NAMALWA (cell line): ENCODE data around the gene LINC00632.
A peak's percentile ranks its signal among the peaks of the same experiment; 100 is the strongest.
"Not testable (repeated sequence)": the region's sequence is repeated elsewhere in the genome, so short reads cannot be mapped to it uniquely, and the experiment has no call there.

ENCODE experiments used
- DNase-seq: peaks from one replicate; pipeline ENCODE4 v3.0.0-alpha.2; 2015; ENCODE audit warnings: low spot score

Gene LINC00632

DNA sequence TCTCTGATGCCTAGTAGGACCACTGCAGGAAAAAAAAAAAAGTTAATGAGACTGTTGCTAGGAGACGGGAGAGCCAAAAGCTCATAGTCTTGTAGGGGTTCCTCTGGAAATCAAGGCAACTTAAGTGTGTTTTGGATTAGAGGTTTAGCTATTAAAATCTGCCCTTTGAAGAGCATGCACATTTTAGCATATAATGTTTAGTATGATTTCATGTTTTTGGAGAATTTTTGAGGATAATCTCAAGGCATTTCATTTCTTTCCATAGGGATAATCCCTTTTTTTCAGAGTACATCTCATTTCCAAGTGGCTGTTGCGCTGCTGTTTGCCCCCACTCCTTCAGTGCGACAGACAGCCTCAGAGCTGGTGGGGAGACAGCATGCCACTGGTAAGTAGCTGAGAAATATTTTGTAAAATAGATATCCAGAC is at the start of gene LINC00632:
LINC00632 (plus strand) TSS at position 339 of the 426 bp plus-strand sequence.
- no peak for DNase-seq

DNA sequence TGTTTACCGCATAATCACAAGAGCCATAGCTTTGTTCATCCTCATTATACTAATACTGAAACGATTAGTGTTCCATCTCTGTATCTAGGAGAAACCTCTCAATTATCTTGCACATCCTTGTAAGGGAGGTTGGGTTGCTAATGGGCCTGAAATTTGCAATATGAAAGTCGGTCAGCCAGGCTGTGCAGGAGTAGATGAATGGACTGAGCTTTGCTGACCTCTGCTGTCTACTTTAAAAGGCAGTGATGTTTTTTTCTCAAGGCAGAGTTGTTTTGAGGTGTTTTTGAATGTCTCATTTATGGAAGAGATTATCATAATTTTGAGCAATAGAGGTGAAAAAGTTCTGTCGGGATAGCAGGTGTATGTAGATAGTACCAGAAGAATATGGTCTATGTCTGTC is 47.9 kb upstream of the LINC00632 start:
- DNase-seq: no peak

DNA sequence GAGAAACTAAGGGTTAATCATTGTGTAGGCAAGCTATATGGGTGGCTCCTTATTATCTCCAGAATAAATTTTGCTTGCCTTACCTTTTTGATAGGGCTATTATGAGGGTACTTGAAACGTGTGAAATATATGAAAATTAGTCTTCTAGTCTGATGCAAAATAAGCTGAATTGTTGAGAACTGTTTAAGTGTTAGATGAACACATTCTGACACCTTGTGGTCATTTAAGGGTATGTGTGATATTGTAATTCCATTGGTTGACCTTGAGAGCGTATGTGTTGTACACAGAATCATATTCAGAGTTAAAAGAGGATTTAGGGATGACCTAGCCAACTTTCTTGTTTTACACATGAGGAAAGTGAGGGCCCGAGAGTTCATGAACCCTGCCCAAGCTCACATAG is 44.6 kb upstream of the LINC00632 start:
- DNase-seq: peak; percentile 31

DNA sequence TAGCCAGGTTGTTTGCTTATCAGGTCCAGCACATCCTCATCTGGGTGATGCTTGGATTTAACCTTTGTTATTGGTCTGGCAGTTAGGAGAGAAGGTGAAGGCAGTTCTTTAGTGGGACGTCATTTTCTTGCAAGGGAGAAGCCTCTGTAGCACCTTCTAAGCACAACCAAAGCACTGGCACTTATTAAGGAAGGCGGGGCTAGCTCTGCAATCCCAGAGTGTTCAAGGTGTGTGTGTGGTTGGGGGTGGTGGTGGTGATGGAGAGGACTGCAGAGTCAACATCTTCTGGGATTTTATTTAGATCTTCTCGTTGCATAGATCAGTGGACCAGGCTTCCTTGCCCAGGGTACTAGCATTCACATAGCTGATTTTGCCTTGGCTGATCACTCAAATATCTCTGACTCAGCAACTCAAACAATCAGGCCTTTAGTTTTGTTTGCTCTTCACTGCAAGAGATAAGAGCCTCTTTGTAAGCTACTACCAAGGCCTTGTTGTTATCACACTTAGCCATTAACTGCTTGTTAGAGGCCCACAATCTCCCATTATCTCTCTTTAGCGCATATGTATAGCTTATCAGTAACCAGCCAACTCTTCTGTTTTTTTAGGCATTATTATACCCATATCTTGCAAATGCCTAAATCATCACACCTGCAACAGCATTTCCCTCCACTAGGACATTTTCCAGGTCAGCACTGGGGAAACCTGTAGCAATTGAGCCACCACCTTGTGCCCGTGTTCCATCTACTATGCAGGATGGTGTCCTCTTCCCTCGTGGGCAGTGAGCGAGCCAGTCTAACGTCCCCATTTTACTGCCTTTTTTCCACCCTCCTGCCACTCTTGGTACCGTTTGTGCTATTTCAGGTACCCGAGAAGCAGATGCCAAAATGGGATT is 36.5 kb upstream of the LINC00632 start:
- DNase-seq: no peak

DNA sequence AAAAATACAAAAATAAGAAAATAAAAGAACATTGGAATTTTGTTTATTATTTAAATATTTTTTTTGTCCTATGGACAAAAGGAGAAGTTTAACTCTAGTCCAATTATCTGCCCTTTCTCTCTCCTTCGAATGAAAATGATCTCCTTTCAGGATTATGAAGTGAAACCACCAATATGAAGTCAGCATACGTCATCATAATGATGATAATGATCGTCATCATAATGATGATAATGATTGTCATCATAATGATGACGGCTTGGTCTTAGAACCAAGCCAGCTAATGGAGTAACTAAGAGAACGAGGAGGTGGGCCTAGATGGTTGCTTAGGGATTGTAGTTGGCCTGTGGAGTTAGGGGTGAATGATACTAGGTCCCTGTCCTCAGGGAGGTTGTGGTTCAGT is 21.9 kb upstream of the LINC00632 start:
- no peak for DNase-seq

DNA sequence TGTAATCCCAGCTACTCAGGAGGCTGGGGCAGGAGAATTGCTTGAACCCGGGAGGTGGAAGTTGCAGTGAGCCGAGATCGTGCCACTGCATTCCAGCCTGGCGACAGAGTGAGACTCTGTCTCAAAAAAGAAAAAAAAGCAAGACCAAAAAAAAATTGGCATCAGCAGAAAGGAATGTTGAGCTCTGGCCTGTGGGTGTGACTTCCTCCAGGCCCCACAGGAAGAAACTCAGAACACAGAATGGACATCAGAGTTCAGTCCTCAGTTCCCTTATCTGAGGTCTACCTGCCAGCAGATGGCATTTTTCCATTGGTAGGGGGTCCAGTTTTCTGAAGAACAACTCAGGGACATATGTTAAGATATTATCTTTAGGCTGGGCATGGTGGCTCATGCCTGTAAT is 18.0 kb upstream of the LINC00632 start:
- DNase-seq: not testable (repeated sequence)

DNA sequence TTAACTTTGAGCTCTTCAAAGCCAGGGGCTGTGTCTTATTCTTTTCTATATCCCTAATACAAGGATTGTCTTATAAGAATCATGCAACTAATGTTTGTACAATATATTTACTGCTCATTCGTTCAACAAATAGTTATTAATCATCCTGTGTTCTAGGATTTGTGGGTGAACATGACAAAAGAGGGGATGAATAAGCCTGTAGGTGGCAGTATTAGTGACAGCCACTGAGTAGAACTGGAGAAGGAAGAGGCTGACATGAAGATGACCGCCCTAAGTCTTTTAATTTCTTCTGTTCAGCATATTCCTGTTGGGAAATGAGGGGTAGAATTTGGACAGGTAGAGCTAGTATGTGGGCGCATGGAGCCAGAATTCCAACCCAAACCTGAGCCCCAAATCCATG is 11.9 kb upstream of the LINC00632 start:
- DNase-seq: peak; percentile 17

DNA sequence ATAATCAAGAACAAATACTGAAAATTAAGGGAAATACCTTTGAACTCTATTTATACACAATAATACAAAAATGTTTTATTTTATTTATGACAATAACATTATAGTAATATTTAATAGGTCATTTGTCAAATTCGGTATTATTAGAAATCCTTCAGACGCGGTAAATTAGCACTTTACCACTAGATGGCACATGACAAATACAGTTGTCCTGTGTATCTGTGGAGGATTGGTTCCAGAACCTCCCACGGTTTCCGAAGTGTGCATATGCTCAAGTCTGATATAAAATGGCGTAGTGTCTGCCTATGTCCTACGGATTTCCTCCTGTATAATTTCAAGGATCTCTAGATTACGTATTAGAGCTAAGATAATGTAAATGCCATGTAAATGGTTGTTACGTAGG is 8.1 kb upstream of the LINC00632 start:
- peak; percentile 30 for DNase-seq

DNA sequence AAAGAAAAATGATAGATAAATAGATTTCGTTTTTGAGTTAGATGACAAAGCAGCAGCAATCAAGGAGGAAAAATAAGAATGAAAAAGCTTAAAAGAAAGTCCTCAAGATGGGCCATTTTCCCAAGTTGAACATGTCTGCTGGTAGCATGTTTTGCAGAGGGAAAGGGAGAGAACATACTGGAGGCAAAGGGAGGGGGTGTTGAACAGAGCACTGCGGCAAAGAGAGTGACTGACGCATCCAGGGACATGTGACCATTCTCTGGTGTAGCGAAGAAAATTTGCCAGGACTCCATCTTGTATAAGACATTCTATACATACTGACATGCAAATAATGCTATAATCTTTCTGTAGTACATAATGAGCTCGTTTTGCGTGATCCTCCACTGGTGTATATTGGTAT is 1.2 kb downstream of the LINC00632 start:
- no peak for DNase-seq

DNA sequence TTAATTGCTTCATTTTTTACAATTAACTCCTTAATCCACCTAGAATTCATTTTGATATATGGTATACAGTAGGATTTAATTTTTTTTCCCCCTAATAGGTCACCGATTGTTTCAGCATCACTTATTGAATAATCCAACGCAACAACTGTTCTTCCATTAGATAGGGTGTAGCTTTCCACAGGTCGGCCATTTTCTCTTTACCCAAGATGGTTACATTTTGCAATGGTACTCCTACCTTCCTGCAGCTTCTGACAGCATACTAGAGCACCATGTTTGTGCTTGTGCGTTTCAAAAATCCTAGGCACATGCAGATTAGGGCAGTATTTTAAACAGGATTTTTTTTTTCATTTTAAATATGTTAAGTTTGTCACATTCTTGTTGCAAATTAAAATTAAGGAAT is 2.3 kb downstream of the LINC00632 start:
- no peak for DNase-seq

DNA sequence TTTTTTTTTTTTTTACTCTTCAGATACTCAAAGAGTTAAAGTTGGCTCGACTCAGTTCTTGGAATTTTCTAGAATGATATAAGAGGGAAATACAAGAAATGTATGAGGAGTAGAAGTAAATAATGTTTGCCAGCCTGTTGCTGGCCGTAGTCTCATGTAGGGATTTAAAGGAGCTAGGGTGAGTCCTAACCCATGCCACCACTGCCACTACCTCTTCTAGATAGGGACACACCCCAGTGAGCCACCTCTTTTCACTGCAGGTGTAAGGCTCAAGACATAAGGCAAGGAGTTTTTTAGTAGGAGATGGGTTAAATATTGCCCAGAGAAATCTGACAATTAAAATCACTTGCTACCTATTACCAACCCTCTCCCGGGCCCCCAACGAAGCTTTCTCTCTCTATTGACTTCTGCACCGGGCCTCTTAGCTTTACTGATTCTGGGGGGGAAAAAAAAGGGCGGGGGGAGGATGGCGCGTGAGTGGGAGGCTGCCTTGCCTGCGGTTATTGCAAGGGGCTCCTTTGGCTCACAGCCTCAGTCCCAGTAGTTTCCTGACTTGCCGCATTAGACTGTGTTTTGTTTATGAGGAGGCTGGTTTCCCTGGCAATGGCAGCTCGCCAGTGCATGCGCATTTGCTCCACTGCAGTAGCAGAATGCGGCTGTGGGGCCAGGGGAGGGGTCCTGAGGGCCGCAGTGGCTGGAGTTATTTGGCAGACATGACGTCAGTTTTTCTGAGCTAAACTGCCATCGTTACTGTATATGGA is 3.0 kb downstream of the LINC00632 start:
- no peak for DNase-seq

DNA sequence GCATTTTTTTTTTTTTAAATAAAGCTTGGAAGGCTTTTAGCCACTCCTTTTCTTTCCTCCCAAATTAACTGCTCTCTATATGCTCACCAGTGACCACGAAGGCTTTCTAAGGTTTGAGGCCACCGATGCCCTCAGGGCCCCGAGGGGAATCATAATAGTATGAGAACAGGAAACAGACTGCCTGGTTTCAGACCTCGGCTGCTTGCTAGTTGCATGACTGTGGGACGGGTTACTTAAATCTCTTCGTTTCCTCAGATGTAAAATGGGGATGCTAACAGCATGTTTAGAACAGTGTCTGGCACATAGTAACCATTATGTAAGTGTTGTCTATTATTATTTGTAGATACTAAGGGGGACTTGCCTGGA is 3.6 kb downstream of the LINC00632 start:
- DNase-seq: no peak

DNA sequence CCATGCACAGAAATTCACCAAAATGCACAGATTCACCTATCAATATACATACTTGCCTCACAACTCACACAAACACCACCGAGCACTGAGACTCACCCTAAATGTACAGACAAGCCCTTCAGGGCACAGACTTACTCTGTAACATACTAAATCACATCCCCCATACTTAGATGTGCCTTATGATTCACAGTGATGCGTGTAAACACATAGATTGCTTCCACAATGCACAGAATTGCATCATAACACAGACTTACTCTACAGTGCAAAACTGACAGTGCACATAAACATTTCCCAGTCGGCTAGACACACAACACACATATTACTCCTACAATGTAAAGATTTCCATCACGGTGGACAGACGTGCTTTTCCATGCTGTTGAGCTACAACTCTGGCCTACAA is 6.2 kb downstream of the LINC00632 start:
- no peak for DNase-seq

DNA sequence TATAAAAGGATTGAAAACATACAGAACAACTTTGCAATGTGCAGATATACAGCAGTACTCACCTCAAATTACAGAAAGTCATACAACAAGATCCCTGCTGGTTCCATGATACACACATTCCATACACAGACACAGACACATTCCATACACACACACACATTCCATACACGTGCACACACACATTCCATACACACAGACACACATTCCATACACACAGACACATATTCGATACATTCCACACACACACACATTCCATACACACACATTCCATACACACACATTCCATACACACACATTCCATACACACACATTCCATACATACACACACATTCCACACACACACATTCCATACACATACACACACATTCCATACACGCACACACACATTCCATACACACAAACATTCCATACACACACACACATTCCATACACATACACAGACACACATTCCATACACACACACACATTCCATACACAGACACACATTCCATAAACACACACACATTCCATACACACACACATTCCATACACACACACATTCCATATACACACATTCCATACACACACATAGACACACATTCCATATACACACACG is 13.7 kb downstream of the LINC00632 start:
- DNase-seq: peak; percentile 3

DNA sequence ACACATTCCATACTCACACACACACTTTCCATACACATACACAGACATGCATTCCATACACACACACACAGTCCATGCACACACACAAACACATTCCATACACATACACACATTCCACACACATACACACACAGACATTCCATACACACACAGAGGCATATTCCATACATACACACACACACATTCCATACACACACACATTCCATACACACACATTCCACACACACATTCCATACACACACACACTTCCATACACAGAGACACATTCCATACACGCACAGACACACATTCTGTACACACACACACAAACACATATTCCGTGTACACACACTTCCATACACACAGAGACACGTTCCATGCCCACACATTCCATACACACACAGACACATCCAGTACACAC is 14.8 kb downstream of the LINC00632 start:
- DNase-seq: no peak

DNA sequence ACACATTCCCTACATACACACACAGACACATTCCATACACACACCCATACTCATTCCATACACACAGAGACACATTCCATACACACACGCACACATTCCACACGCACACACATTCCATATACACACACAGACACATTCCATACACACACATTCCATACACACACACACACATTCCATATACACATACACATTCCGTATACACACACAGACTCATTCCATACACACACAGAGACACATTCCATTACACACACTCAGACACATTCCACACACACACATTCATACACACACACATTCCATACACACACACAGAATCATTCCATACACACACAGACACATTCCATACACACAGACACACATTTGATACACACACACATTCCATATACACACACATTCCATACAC is 15.2 kb downstream of the LINC00632 start:
- DNase-seq: no peak

DNA sequence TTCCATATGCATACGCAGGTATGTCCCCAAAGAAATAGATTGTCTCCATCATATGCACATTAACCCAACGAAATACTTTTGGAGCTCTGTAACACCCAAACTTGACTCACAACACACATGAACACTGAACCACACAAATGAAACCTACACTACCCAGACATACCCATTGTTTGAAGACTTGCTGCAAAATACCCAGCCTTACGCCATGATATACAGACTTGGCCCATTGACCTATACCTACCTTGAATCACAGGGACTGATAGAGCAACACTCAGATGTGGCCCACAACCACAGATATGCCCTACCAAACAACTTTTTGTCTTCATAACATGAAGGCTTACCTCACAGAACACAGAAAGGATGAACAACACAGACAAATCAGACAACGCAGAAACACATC is 15.9 kb downstream of the LINC00632 start:
- peak; percentile 9 for DNase-seq

DNA sequence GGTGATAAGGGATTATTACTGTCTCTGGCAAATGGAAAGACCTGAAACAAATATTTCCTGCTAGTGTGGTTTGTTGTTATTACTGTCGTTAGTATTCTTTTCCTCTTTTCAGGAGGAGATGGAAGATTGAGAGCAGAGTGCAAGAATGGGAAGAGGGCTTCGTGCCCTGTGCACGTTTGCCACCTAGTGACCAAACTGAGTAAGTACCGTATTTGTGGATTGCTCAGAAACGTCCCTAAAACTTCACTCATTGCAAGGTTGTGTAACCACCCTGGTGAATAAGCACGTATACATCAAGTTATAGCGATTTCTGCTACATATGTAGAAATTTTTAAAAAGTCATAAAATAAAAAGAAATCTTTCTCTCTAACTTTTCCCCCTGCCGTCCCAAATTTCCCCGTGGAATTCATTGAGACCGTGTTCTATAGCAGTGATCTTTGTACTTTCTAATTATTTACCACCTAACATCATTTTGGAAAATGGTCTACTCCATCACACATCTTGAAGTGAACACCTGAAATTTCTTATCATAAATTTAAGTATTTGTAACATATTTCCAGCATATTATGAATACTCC is 24.3 kb downstream of the LINC00632 start:
- DNase-seq: peak; percentile 34

DNA sequence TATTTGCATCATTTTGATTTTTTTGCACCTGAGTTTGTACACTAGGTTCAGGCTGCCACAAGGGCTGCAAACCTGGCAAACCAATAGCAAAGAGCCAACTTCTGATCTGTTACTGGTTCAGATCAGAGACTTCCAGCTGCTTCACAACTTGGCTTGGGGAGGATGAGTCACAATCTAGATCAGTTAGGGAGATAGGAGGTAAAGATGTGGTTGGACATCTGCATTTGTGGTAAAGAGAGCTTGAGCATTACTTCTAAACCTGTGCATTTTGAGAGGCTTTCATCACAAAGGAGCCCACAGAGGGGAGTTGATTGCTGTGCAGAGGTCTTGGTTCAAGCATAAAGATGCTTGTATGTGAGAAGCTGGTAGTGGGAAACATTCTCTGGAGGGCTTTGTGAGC is 34.5 kb downstream of the LINC00632 start:
- DNase-seq: no peak

DNA sequence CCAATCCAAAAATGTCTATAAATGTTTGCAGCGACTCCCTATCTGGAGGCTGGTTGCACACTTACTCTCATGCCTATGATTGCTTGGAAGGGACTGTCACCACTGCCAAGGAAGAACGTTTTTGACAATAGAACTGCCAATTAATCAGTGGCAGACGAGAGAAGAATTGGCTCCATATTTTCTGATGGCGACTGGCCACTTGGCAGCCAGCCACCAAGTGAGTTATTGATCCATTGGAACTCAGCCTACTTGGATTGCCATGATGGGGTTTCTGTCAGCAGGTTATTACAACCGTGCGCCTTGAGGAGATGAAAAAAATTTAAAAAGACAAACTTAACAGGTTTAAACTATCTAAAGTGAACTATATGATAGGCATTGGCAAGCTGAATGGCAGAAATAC is 47.4 kb downstream of the LINC00632 start:
- no peak for DNase-seq

DNA sequence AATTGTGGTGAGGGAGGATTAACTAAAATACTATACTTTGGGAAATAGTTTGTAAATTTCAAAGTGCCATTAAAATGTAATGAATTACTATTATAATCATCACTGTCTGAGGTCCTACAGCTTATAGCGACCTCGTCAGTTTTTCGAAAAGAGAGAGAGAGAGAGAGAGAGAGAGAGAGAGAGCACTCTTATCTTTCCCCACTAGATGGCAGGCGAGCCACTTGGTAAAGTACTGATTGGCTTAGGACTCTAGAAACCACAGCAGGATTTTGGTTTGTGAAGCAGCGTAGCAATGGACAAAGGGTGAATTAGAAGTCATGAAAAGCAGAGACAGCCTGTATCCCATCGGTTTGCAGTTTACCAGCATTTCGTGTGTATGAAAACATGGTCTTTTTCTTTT is 52.5 kb downstream of the LINC00632 start:
- DNase-seq: peak; percentile 66

DNA sequence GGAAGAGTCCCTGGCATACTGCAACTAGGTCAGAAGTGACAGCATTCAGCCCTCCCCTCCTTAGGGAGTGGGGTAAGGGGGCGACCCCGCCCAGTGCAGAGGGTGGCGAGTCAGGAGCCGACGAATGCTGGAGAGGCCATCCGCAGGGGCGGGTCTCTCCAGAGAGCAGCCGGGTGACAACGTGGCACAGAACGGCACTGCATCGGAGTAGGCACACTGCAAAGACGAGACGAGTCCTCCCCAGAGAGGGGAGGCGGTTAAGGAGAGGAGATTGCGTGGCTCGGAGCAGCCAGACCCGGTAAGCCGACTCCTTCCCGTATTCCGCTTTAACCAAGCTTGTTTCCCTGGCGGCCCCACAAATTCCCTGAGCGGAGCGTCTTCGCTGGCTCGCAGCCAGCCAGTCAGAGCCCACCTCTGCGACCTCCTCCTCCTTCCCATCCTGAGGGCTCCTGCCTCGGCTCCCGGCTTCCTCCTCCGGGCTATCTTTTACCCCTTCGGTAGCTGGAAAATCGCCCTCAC is 54.9 kb downstream of the LINC00632 start:
- no peak for DNase-seq
